ENCODE results near the gene DSCAML1.

- TF ChIP-seq POLR2A (IDR thresholded peaks at IDR 0.05) (no peak), CTCF (IDR thresholded peaks at IDR 0.05) (no peak)
Measured at GRCh38 chr11:117824571-117825537, 27.8 kb upstream of the DSCAML1 start, which contains the start of gene FXYD2.

Measured in testis (tissue), 2 donors.